ENCODE measurements around the gene HENMT1. TPM values are rescaled to one million over a fixed set of nuclear protein-coding genes. Genes with fewer than 3 reads are reported as not detected.
"Not testable (repeated sequence)": the region's sequence is repeated elsewhere in the genome, so short reads cannot be mapped to it uniquely, and the experiment has no call there.

The HENMT1 gene
- total and polyA plus RNA-seq, 2 donors: 21.7 to 28.3 TPM

- not testable (repeated sequence) for H3K27me3 ChIP-seq (ENCODE audit: control insufficient read depth in 2 of 2, insufficient read depth in 1 of 2, low read length in 1 of 2); H3K9me3 ChIP-seq (ENCODE audit: control insufficient read depth in 2 of 2, insufficient read depth in 1 of 2, low read length in 1 of 2); H3K27ac ChIP-seq (ENCODE audit: low read depth in 1 of 2, low read length in 1 of 2); H3K4me1 ChIP-seq (ENCODE audit: control insufficient read depth in 2 of 2, insufficient read depth in 2 of 2, low read length in 2 of 2); H3K4me3 ChIP-seq (ENCODE audit: low read length in 2 of 2); DNase-seq (ENCODE audit: low read depth in 6 of 9, low spot score in 9 of 9); H3K36me3 ChIP-seq (ENCODE audit: control insufficient read depth in 2 of 2, insufficient read depth in 2 of 2, low read length in 1 of 2)
- WGBS: 89% methylated on average over 4 of the region's 4 CpGs
Measured at GRCh38 chr1:108681701-108682100, 20.8 kb upstream of the HENMT1 start.

- WGBS: 85% methylated on average over 10 of the region's 10 CpGs
- Histone ChIP-seq H3K9me3 (ENCODE audit: control insufficient read depth in 2 of 2, insufficient read depth in 1 of 2, low read length in 1 of 2) (no peaks in the 10 kb centered on the region), H3K4me3 (ENCODE audit: low read length in 2 of 2) (no peak overlapping the region), H3K36me3 (ENCODE audit: control insufficient read depth in 2 of 2, insufficient read depth in 2 of 2, low read length in 1 of 2) (no peaks in the 10 kb centered on the region), H3K4me1 (ENCODE audit: control insufficient read depth in 2 of 2, insufficient read depth in 2 of 2, low read length in 2 of 2) (no peaks in the 10 kb centered on the region), H3K27ac (ENCODE audit: low read depth in 1 of 2, low read length in 1 of 2) (no peak overlapping the region), H3K27me3 (ENCODE audit: control insufficient read depth in 2 of 2, insufficient read depth in 1 of 2, low read length in 1 of 2) (no peaks in the 10 kb centered on the region)
- no peak for DNase-seq (ENCODE audit: low read depth in 6 of 9, low spot score in 9 of 9)
Measured at GRCh38 chr1:108679586-108680213, 18.8 kb upstream of the HENMT1 start.

- no peaks in the 10 kb centered on the region for H3K36me3 ChIP-seq (ENCODE audit: control insufficient read depth in 2 of 2, insufficient read depth in 2 of 2, low read length in 1 of 2)
- H3K9me3 ChIP-seq (ENCODE audit: control insufficient read depth in 2 of 2, insufficient read depth in 1 of 2, low read length in 1 of 2): no peaks in the 10 kb centered on the region
- no peak overlapping the region for H3K4me3 ChIP-seq (ENCODE audit: low read length in 2 of 2)
- WGBS: 94% methylated on average over 4 of the region's 4 CpGs
- no peaks in the 10 kb centered on the region for H3K27me3 ChIP-seq (ENCODE audit: control insufficient read depth in 2 of 2, insufficient read depth in 1 of 2, low read length in 1 of 2)
- no peak overlapping the region for H3K27ac ChIP-seq (ENCODE audit: low read depth in 1 of 2, low read length in 1 of 2)
- no peak for DNase-seq (ENCODE audit: low read depth in 6 of 9, low spot score in 9 of 9)
- no peaks in the 10 kb centered on the region for H3K4me1 ChIP-seq (ENCODE audit: control insufficient read depth in 2 of 2, insufficient read depth in 2 of 2, low read length in 2 of 2)
Measured at GRCh38 chr1:108678706-108679105, 17.8 kb upstream of the HENMT1 start.

- DNase-seq (ENCODE audit: low read depth in 6 of 9, low spot score in 9 of 9): no peak
- H3K4me1 ChIP-seq (ENCODE audit: control insufficient read depth in 2 of 2, insufficient read depth in 2 of 2, low read length in 2 of 2): no peaks in the 10 kb centered on the region
- 95% methylated on average over 2 of the region's 2 CpGs for WGBS
- no peak overlapping the region for H3K27ac ChIP-seq (ENCODE audit: low read depth in 1 of 2, low read length in 1 of 2)
- no peaks in the 10 kb centered on the region for H3K9me3 ChIP-seq (ENCODE audit: control insufficient read depth in 2 of 2, insufficient read depth in 1 of 2, low read length in 1 of 2)
- no peak overlapping the region for H3K4me3 ChIP-seq (ENCODE audit: low read length in 2 of 2)
- no peaks in the 10 kb centered on the region for H3K36me3 ChIP-seq (ENCODE audit: control insufficient read depth in 2 of 2, insufficient read depth in 2 of 2, low read length in 1 of 2)
- no peaks in the 10 kb centered on the region for H3K27me3 ChIP-seq (ENCODE audit: control insufficient read depth in 2 of 2, insufficient read depth in 1 of 2, low read length in 1 of 2)
Measured at GRCh38 chr1:108671143-108671542, 10.2 kb upstream of the HENMT1 start.

GRCh38 chr1:108670131-108670773 is 9.4 kb upstream of the HENMT1 start:
- no peak for DNase-seq (ENCODE audit: low read depth in 6 of 9, low spot score in 9 of 9)

GRCh38 chr1:108669679-108670078 is 8.8 kb upstream of the HENMT1 start:
- WGBS: 86% methylated on average over 7 of the region's 7 CpGs
- Histone ChIP-seq H3K9me3 (ENCODE audit: control insufficient read depth in 2 of 2, insufficient read depth in 1 of 2, low read length in 1 of 2) (no peaks in the 10 kb centered on the region), H3K27ac (ENCODE audit: low read depth in 1 of 2, low read length in 1 of 2) (no peak overlapping the region), H3K4me3 (ENCODE audit: low read length in 2 of 2) (no peak overlapping the region), H3K36me3 (ENCODE audit: control insufficient read depth in 2 of 2, insufficient read depth in 2 of 2, low read length in 1 of 2) (no peaks in the 10 kb centered on the region), H3K4me1 (ENCODE audit: control insufficient read depth in 2 of 2, insufficient read depth in 2 of 2, low read length in 2 of 2) (no peaks in the 10 kb centered on the region), H3K27me3 (ENCODE audit: control insufficient read depth in 2 of 2, insufficient read depth in 1 of 2, low read length in 1 of 2) (no peaks in the 10 kb centered on the region)
- no peak for DNase-seq (ENCODE audit: low read depth in 6 of 9, low spot score in 9 of 9)

More at GRCh38 chr1:108670131-108670773, 9.4 kb upstream of the HENMT1 start:
- no peaks in the 10 kb centered on the region for H3K9me3 ChIP-seq (ENCODE audit: control insufficient read depth in 2 of 2, insufficient read depth in 1 of 2, low read length in 1 of 2)
- no peak overlapping the region for H3K4me3 ChIP-seq (ENCODE audit: low read length in 2 of 2)
- H3K36me3 ChIP-seq (ENCODE audit: control insufficient read depth in 2 of 2, insufficient read depth in 2 of 2, low read length in 1 of 2): no peaks in the 10 kb centered on the region
- no peaks in the 10 kb centered on the region for H3K4me1 ChIP-seq (ENCODE audit: control insufficient read depth in 2 of 2, insufficient read depth in 2 of 2, low read length in 2 of 2)
- WGBS: 97% methylated on average over 5 of the region's 5 CpGs
- no peaks in the 10 kb centered on the region for H3K27me3 ChIP-seq (ENCODE audit: control insufficient read depth in 2 of 2, insufficient read depth in 1 of 2, low read length in 1 of 2)
- H3K27ac ChIP-seq (ENCODE audit: low read depth in 1 of 2, low read length in 1 of 2): no peak overlapping the region

GRCh38 chr1:108668777-108669176 is 7.9 kb upstream of the HENMT1 start:
- H3K36me3 ChIP-seq (ENCODE audit: control insufficient read depth in 2 of 2, insufficient read depth in 2 of 2, low read length in 1 of 2): no peaks in the 10 kb centered on the region

GRCh38 chr1:108667422-108667821 is 6.5 kb upstream of the HENMT1 start:
- 98% methylated on average over 28 of the region's 28 CpGs for WGBS

More at GRCh38 chr1:108668777-108669176, 7.9 kb upstream of the HENMT1 start:
- DNase-seq (ENCODE audit: low read depth in 6 of 9, low spot score in 9 of 9): no peak
- Histone ChIP-seq H3K27me3 (ENCODE audit: control insufficient read depth in 2 of 2, insufficient read depth in 1 of 2, low read length in 1 of 2) (no peaks in the 10 kb centered on the region), H3K4me3 (ENCODE audit: low read length in 2 of 2) (no peak overlapping the region), H3K9me3 (ENCODE audit: control insufficient read depth in 2 of 2, insufficient read depth in 1 of 2, low read length in 1 of 2) (no peaks in the 10 kb centered on the region), H3K27ac (ENCODE audit: low read depth in 1 of 2, low read length in 1 of 2) (no peak overlapping the region), H3K4me1 (ENCODE audit: control insufficient read depth in 2 of 2, insufficient read depth in 2 of 2, low read length in 2 of 2) (no peaks in the 10 kb centered on the region)

GRCh38 chr1:108665771-108666170 is 4.9 kb upstream of the HENMT1 start:
- no peak for DNase-seq (ENCODE audit: low read depth in 6 of 9, low spot score in 9 of 9)
- no peaks in the 10 kb centered on the region for H3K9me3 ChIP-seq (ENCODE audit: control insufficient read depth in 2 of 2, insufficient read depth in 1 of 2, low read length in 1 of 2)
- WGBS: 94% methylated on average over 1 of the region's 1 CpG
- no peak overlapping the region for H3K27ac ChIP-seq (ENCODE audit: low read depth in 1 of 2, low read length in 1 of 2)
- no peaks in the 10 kb centered on the region for H3K27me3 ChIP-seq (ENCODE audit: control insufficient read depth in 2 of 2, insufficient read depth in 1 of 2, low read length in 1 of 2)
- no peak overlapping the region for H3K4me3 ChIP-seq (ENCODE audit: low read length in 2 of 2)
- H3K4me1 ChIP-seq (ENCODE audit: control insufficient read depth in 2 of 2, insufficient read depth in 2 of 2, low read length in 2 of 2): peaks cover 8 to 10% of the 10 kb centered on the region in 2 donors
- H3K36me3 ChIP-seq (ENCODE audit: control insufficient read depth in 2 of 2, insufficient read depth in 2 of 2, low read length in 1 of 2): no peaks in the 10 kb centered on the region

More at GRCh38 chr1:108667422-108667821, 6.5 kb upstream of the HENMT1 start:
- H3K4me3 ChIP-seq (ENCODE audit: low read length in 2 of 2); H3K27ac ChIP-seq (ENCODE audit: low read depth in 1 of 2, low read length in 1 of 2); H3K9me3 ChIP-seq (ENCODE audit: control insufficient read depth in 2 of 2, insufficient read depth in 1 of 2, low read length in 1 of 2); H3K4me1 ChIP-seq (ENCODE audit: control insufficient read depth in 2 of 2, insufficient read depth in 2 of 2, low read length in 2 of 2); DNase-seq (ENCODE audit: low read depth in 6 of 9, low spot score in 9 of 9); H3K36me3 ChIP-seq (ENCODE audit: control insufficient read depth in 2 of 2, insufficient read depth in 2 of 2, low read length in 1 of 2); H3K27me3 ChIP-seq (ENCODE audit: control insufficient read depth in 2 of 2, insufficient read depth in 1 of 2, low read length in 1 of 2): not testable (repeated sequence)
